RPMI8226 (cell line): ENCODE results near the gene TMPRSS3.
A peak's percentile ranks its signal among the peaks of the same experiment; 100 is the strongest.

ENCODE experiments used
- DNase-seq: peaks from one replicate; pipeline ENCODE4 v3.0.0-alpha.2; 2015

TMPRSS3 gene

DNA sequence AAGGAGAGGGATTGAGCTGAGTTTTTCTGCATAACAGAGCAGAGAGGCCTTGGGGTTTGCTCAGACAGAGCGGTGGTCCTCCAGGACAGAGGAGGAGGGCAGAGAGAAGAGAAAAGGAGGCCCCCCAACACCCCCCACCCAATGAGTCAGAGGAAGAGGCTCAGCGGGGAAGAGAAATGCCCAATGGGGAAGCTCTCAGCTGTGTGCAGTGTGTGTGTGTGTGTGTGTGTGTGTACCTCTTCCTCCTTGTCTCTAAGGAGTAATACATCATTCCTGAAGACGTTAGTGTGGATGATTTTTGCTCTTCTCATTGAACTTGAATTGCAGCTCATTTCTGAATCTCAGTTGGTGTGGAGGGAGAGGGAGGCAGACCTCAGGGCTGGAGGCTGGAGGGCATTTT, 8.7 kb downstream of the TMPRSS3 start:
- DNase-seq, result no peak

DNA sequence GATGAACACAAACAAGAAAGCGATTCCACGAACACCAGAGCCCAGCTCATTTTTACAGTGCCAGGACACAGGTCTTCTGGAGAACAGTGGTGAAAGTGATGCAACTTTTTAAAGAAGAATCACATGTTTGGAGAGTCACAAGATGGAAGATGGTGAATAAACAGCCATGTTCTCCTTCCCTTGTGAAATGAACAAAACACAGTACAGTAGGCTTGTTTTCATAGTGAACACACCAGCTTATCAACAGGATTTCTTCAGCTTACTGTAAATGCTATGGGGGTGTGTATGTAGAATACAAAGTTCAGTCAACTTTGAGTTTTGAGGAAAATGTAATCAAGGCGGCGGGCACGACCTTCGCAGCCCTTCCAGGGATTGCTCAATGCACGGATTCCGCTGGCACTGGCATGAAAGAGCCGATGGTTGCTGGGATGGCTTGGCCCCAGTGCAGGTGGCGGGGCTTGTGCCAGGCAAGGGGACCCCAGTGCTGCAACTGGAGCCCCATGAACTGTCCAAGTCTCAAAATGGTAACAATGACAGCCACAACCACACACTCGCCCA, 9.7 kb downstream of the TMPRSS3 start:
- no peak for DNase-seq

DNA sequence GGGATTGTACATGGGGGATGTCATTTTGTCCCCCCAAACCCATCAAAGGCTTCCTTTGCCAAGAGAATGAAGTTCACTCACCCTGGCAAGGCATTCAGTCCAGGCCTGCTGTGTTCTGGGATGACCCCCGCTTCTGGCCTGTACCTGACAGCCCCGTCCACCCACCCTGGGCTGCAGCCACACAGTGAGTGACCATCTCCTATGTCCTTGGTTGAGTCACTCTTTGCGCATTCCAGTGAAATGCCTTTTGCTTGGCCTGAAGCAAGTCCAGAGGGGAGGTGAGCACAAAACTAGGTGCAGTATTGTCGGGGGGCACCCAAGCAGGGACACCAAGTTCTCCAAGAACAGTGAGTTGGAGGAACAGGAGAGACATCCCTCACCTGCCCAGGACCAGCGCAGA, 10.2 kb downstream of the TMPRSS3 start:
- DNase-seq, result no peak

DNA sequence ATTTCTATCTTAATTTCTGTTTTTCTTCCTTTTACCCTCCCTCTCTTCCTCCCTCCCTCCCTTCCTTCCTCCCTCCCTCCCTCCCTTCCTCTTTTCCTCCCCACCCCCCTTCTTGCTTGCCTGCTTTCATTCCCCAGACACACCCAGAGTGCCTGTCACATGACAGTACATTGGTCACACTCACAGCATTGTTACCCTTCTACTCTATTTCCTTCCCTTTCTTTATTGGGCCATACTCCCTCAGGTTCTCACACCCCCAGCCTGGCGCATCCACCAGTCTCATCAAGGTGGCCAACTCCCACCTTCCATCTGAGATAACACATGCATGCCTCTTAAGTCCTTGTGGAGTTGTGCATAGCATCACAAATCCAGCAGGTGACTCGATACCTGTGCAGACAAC, 10.9 kb downstream of the TMPRSS3 start:
- DNase-seq, result no peak

DNA sequence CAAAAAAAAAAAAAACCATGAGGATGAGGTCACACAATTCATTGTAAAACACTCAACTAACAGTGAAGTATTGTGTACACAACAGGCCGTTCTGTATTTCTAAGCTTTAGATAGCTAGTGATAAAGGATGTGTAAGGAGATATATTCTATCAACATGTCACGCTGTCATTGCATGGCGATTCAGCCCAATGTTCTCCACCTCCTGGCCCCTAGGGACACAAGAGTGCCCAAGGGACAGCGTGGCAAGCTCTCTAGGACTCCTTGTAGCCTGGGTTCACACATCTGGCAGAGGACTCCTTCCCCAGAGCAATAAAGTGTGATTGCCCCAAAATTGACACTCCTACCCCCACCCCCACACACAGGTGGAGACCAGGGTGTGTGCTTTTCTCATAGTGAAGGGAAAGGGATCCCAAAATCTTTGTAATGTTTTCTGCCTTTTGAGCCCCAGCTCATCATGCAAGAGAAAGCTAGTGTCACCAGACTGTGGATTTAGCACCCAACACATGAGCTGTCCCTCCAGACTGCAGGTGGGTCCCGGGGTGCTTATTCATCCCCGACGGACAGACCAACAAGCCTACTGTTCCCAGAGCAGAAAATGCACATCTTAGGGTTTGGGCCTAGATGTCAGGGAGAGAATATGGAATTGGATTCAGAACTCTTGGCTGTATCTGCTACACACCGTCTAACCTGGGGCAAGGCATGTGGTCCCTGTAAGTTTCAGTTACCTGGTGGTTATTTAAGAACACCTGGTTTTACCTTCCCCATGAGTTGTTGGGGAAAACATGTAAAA, 11.5 kb downstream of the TMPRSS3 start:
- no peak for DNase-seq

DNA sequence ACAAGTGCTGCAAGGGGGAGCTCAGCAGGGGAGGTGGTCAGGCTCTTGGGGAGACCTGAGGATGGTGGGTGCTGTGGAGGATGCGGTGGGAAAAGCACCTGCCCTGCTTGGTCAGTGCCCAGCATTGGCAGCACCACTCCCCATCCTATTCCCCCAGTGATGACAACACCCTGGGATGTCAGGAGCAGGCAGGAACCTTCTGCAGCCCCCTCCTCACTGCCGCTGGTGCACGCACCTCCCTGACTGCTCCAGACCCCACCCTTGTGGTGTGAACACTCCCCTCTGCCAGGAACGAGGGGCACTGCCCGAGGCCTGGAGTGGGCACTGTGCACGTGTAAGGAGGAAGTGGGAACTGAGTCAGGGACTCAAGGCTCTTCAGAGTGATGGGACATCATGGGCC, 12.5 kb downstream of the TMPRSS3 start:
- DNase-seq, result no peak

DNA sequence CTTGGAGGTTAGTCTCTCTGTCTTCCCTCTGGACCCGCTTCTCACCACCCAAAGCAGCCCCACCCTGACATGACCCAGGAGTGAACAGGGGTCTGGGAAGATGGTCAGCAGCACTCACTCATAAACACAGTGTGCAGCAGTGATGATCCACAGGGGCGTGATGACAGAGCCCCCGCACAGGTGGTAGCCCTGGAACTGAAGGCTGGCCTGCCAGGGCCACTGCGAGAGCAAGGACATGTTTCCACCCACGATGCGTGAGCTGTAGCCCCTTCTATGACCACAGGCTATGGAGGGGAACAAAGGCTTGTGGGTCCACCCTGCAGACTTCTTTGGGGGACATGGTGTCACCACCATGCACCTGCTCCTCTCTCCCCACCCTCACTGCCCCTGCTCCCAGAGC, 12.9 kb downstream of the TMPRSS3 start:
- DNase-seq, result no peak

DNA sequence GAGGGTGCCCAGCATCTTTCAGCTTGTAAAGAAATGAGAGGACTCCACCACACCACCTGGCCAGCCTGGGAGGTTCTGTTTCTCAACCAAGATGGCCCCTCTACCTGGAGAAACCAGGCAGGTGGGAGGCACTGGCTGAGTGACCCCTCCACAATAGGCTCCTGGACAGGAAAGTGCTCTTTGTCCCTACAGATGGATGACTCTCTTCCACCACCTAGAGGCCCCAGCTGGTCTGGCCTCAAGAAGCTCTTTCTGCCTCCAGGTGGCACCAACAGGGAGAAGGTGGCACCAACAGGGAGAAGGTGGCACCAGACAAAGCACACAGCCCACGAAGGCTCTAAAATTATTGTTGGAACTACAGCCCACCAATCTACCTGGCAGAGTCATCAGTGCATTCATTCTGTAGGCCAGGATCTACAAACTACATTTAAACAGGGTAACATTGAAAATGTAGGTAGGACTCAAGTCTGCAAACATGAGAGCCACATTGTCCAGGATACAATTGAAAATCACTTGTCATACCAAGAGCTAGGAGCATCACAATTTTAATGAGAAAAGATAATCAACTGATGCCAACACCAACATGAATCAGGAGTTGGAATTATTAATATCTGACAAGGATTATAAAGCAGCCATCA, 14.4 kb downstream of the TMPRSS3 start:
- DNase-seq, result peak; percentile 83

DNA sequence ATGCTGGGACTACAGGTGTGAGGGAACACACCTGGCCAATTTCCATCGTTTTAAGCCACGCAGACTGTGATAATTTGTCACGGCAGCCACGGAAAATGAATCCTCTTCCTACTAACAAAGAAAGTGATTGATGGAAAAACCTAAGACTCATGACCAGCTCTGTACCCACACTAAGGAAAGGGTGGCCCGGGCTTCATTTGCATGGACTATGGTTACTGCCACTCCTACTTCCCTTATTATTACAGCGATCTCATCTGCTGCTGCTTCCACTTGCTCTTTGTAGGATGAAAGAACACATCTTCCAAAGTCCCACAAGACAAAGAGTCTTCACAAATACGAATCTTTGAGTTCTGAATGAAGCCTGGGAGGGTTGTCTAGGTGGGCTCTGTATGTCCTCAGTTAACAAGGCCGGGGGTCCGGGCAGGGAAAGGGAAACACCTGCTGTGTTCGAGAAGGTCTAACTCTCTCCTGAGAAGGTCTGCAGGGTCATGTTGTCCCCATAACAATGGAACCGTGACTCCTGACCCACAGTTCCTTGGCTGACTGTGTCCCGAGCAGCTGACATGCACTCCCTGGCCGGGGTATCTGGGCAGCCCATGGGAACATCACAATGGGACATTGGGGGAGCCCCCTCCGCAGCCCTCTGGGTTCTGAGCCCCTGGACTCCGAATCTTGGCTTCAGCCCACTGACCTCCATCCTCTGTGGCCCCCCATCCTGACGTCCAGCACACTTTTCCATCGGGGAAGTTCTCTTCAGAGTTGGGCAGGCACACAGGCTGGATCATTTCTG, 16.2 kb downstream of the TMPRSS3 start:
- no peak for DNase-seq

DNA sequence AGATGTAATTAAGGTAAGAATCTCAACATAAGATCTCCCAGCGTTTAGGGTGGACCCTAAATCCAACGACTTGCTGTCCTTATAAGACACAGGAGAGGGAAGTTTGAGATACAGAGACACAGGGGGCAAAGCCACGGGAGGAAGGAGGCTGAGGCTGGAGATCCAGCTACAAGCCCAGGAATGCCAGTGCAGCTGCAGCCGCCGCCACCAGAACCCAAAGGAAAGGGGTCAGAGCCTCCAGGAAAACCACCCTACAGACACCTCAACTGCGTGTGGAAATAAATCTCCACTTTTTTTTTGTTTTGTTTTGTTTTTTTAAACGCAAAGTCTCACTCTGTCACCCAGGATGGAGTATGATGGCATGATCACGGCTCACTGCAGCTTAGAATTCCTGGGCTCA, 17.4 kb downstream of the TMPRSS3 start:
- no peak for DNase-seq

DNA sequence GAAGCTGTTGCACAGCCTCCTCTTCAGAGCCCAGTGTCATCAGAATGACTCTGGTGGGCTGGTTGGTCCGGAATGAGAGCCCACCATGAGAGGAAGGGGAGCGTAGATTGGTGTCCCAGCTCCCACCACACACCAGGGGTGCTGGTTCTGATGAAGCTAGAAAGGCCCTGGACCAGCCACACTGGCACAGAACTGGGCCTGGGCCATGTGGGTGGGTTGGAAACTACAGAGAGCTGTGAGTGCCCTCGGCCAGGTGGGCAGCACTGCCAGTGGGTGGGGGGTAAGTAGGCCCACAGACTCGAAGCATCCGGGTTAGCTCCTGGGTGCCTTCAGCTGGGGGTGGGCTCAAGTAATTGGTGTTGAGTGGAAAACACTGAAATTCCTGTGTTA, 17.9 kb downstream of the TMPRSS3 start:
- DNase-seq, result no peak

DNA sequence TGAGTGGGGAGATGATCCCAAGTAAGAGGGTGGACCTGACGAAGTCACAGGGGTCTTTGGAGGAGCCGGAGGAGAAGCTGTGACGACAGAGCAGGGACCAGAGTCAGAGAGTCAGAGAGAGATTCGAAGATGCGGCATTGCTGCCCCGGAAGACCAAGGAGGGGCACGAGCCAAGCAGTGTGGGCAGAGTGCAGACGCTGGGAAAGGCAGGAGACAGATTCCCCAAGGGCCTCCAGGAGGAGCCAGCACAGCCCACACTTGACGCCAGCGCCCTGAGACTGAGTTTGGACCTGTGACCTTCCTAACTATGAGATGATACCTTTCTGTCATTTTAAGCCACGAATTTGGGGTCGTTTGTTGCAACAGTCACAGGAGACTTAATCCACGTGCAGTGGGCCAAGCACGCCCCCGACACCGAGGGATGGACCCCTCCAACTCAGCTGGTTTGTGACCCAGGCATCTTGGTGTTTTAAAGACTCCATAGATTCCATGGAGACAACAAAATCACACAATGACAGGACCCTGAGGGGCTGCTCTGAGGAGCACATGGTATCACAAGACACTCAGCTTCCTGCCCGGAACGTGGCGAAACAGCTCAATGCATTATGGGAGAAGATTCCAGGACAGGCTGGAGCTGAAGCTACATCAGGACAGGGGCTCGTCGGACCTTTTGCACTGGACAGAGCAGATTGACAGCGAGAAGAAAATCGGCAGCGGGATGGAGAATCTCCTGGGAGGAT, 18.5 kb downstream of the TMPRSS3 start:
- no peak for DNase-seq

DNA sequence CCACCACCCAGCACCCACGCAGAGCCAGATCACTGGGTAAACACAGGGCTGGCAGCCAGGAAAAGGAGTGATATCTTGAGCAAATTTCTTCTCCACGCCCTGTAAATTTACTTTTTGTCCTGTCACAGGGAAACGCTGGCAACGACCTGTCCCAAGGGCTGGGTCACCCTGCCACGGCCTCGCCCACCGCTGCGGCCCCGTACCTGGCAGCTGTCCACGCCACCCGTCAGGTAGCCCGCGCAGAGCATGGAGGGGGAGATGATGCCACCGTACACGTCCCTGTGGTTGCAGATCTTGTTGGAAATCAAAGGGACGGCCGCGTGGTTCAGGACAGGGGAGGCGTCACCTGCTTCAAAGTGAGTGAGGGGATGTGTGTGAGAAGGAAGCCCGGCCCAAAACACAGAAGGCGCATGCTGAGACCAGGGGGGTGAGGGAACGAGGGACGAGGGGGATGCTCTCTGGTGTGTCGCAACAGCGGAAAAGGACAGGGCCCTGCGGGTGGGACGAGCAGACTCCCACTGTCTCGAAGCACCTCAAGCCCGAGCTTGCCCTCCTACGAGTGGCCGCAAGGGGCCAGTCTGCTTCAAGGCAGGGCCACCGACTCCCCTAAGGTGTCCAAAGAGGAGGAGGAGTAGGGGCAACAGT, 19.4 kb downstream of the TMPRSS3 start:
- DNase-seq, result peak; percentile 37

DNA sequence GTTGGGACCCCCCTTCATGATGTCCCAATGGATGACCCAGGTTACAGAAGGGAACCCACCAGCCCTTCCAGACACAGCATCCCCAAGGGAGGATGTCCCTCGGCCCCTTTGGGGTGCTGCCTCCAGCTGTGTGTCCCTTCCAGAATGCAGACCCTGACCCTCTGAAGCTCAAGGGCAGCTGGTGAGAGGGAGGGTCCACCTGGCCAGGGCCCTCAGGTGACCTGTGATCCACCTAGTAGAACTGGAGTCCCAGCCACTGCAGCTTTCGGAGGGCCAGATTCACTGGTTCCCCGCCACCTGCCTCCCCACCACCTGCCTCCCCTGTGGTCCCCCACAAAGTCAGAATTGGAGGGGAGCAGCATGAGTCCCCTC, 19.9 kb downstream of the TMPRSS3 start:
- no peak for DNase-seq

DNA sequence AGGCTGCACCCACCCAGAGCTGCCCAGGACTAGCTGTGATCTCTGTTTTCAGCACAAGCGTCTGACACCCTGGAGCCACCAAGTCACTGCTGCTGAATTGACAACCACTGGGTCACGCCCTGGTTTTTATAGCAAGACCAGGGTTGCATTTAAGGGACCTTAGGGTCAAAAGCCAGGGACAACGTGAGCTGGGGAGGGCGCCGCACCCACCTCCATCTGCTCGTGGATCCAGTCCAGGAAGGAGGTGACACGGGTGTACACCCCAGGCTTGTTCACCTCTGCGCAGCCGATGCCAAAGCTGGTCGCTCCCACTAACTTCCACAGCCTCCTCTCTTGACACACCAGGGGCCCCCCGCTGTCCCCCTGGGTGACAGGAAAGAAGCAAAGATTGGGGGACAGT, 20.3 kb downstream of the TMPRSS3 start:
- no peak for DNase-seq

DNA sequence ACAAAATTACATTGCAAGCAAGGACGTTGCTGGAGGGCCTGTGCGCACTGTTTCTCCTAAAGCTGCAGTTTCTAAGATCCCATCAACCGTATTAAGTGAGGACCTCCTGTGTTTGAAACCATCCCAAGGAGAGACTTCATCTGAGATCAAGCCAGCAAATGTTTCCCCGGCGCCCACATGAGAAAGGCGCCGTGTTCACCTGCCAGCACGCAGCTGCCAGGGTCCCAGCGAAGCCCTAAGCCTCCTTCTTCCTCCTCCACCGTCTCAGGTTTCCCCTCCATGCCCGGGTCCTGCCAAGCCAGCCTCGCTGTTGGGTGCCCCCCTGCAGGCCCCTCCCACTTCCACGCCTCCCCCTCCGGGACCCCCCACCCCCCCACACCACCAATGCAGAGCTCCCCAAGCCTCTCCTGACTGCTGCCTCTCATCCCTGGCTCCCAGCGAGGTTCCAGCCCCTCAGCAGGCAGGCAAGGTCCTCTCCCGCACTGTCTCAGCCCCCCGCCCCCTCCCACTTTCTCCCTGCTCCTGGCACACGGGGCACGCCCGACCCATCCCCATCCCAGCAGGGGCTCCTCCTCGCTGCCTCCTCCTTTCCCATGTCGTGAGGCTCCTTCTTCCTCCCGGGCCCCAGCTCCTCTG, 20.9 kb downstream of the TMPRSS3 start:
- no peak for DNase-seq

DNA sequence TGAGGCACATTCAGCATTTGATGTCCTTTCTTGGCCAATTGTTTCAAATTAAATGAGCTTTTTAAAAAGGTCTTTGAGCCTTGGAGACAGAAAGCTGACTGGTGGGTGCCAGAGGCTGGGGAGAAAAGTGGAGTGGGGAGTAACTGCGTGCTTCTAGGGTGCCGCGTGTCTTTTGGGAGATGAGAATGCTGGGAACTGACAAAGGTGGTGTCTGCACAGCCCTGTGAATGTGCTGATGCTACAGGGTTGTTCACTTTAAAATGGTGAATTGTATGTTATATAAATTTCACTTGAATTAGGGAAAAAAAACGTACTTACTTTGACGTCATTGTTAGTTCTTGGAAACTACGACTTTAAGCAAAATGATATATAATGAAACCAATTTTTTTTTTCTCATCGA, 21.4 kb downstream of the TMPRSS3 start:
- no peak for DNase-seq

DNA sequence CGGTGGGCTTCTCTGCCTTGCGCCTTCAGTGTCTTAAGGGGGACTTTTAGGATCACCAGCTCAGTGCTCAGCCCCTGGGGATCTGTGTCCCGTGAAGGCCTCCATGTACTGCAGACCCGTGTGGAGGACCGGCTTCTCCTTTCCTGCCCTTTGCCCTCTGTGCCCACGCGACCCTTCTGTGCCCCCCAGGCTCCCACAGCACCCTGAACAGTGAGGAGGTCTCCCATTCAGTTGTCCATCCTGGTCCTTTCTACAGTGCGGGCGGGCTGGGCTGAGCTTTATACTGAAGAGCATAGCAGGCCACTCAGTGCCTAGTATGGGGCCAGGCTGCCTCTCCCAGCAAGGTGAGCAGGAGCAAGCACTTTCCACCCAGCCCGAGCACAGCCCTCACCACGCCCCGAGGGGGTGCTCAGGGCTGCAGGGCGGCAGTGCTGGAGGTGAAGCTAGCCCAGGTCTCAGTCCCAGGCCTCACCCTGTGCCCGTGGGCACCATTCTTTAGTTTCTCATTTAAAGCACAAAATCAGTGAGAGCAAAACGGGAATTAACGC, 21.9 kb downstream of the TMPRSS3 start:
- DNase-seq, result no peak

DNA sequence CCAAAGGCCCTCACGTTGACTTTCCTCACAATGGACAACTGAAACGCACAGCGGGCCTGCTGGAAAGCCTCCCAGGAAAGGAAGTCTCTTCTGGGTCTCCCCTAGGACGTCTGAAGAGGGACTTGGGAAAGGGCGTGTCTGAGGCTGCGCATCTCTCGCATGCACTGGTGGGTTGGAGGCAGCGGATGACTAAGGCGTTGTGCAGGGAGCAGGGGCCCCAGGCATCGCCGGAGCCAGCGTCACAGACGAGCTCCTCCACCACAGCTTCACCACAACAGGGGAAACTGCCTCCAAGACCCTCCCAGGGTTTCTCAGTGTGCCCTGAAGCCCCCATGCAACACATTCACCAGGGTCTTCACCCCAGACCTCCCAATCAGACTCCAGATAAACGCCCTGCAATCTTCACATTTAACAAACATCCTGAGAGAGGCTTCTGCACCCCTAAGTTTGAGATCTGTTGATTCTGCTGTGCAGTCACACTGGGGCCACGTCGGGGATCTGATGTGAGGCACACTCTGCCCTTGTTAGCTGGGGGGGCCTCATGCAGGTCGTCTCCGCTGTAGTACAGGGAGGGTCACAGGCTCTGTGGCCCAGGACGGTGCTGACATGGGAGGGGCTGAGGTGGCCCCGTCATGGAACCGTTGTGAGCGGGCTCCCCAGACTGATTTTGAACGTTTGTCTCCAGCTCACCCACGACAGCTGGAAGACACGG, 22.5 kb downstream of the TMPRSS3 start:
- no peak for DNase-seq

DNA sequence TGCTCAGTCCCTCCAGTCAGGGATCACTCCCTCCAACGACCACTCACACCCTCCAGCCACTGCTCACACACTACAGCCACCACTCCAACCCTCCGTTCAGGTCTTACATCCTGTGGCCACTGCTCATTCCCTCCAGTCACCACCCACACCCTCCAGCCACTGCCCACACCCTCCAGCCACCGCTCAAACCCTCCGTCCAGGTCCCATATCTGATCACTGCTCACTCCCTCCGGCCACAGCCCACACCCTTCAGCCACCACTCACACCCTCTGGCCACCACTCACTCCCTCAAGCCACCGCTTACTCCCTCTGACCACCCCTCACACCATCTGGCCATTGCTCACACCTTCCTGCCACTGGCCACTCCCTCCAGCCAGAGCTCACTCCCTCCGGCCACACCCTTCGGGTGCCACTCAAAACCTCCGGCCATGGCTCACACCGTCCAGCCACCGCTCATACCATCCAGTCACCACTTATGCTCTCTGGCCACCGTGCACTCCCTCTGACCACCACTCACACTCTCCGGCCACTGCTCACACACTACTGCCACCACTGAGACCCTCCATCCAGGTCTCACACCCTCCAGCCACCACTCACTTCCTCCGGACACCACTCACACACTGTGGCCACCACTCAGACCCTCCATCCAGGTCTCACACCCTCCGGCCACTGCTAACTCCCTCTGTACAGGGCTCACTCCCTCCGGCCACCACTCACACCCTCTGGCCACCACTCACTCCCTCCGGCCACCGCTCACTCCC, 24.8 kb downstream of the TMPRSS3 start:
- no peak for DNase-seq
